Hematopoietic multipotent progenitor cell treated with erythropoietin and hydrocortisone succinate and interleukin-3 and kit ligand, for 6 days (in vitro differentiated cells): ENCODE data around the gene LDLRAD2.
"Not testable (repeated sequence)": the region's sequence is repeated elsewhere in the genome, so short reads cannot be mapped to it uniquely, and the experiment has no call there.

Experiments
- DNase-seq: peaks from one replicate; pipeline ENCODE4 v3.0.0-alpha.2; 2015

Gene LDLRAD2

GRCh38 chr1:21811875-21812305, at the start of gene LDLRAD2:
Gene LDLRAD2, plus strand, starts transcription at chr1:21812265. Its CDS starts 187 bp downstream, at chr1:21812452.
- DNase-seq, result no peak

- no peak for DNase-seq
Observed at GRCh38 chr1:21763236-21763635, 48.8 kb upstream of the LDLRAD2 start.

- no peak for DNase-seq
Observed at GRCh38 chr1:21763694-21764419, 48.2 kb upstream of the LDLRAD2 start.

- DNase-seq, result peak; percentile 97
Observed at GRCh38 chr1:21764615-21765423, 47.2 kb upstream of the LDLRAD2 start.

- no peak for DNase-seq
Observed at GRCh38 chr1:21766210-21766609, 45.9 kb upstream of the LDLRAD2 start.

GRCh38 chr1:21767106-21767505, 45.0 kb upstream of the LDLRAD2 start:
- not testable (repeated sequence) for DNase-seq

GRCh38 chr1:21770201-21770600, 41.9 kb upstream of the LDLRAD2 start:
- DNase-seq, result peak; percentile 65

GRCh38 chr1:21770602-21771001, 41.5 kb upstream of the LDLRAD2 start:
- not testable (repeated sequence) for DNase-seq

- not testable (repeated sequence) for DNase-seq
Observed at GRCh38 chr1:21771672-21772071, 40.4 kb upstream of the LDLRAD2 start.

GRCh38 chr1:21773585-21773984, 38.5 kb upstream of the LDLRAD2 start:
- peak; percentile 59 for DNase-seq

- no peak for DNase-seq
Observed at GRCh38 chr1:21774835-21775549, 37.1 kb upstream of the LDLRAD2 start.

- no peak for DNase-seq
Observed at GRCh38 chr1:21775550-21775914, 36.5 kb upstream of the LDLRAD2 start.

- DNase-seq, result peak; percentile 30
Observed at GRCh38 chr1:21775985-21776562, 36.0 kb upstream of the LDLRAD2 start.

- not testable (repeated sequence) for DNase-seq
Observed at GRCh38 chr1:21776925-21777324, 35.1 kb upstream of the LDLRAD2 start.

- DNase-seq, result no peak
Observed at GRCh38 chr1:21778405-21778727, 33.7 kb upstream of the LDLRAD2 start.

GRCh38 chr1:21779613-21780521, 32.2 kb upstream of the LDLRAD2 start:
- no peak for DNase-seq

GRCh38 chr1:21781815-21782348, 30.2 kb upstream of the LDLRAD2 start:
- peak; percentile 25 for DNase-seq

- peak; percentile 82 for DNase-seq
Observed at GRCh38 chr1:21782349-21782867, 29.7 kb upstream of the LDLRAD2 start.

- DNase-seq, result peak; percentile 99
Observed at GRCh38 chr1:21782868-21783678, 29.0 kb upstream of the LDLRAD2 start, which contains the start of gene USP48. Gene USP48, minus strand, starts transcription at chr1:21783149. Its CDS starts 192 bp downstream, at chr1:21782957.
